GM06990 (cell line): ENCODE results near the gene CCSER1.

ENCODE experiments used
- DNase-seq: peaks from one replicate; pipeline ENCODE4 v3.0.0-alpha.2; 2011; ENCODE audit not compliant: insufficient read length; ENCODE audit errors: extremely low read depth
- H3K27me3 ChIP-seq: replicated peaks from 2 replicates; pipeline ENCODE4 v1.6.0; 2011; ENCODE audit warnings: low read length; ENCODE audit not compliant: control insufficient read depth, insufficient read depth
- H3K36me3 ChIP-seq: 2 replicates; pipeline ENCODE4 v1.5.1; 2011; ENCODE audit warnings: low read length; ENCODE audit not compliant: control insufficient read depth, insufficient read depth
- H3K4me3 ChIP-seq: replicated peaks from 2 replicates; pipeline ENCODE4 v1.5.1; 2011; ENCODE audit warnings: low read depth, mild to moderate bottlenecking, control low read depth, low read length
- CTCF ChIP-seq: IDR thresholded peaks from 2 replicates; pipeline ENCODE4 v1.5.1; 2011; ENCODE audit warnings: low read length, control low read depth, mild to moderate bottlenecking, inconsistent platforms; ENCODE audit not compliant: insufficient read depth, poor library complexity, severe bottlenecking

CCSER1 gene

GRCh38 chr4:90970021-90970420 lies 842.8 kb downstream of the CCSER1 start:
- TF ChIP-seq CTCF = no peak
- Histone ChIP-seq H3K27me3 (no peaks in the 10 kb centered on the region), H3K36me3 (no peaks in the 10 kb centered on the region), H3K4me3 (no peak overlapping the region)
- no peak for DNase-seq

- H3K36me3 ChIP-seq = no peaks in the 10 kb centered on the region
- no peaks in the 10 kb centered on the region for H3K27me3 ChIP-seq
- TF ChIP-seq CTCF = no peak
- no peak for DNase-seq
- H3K4me3 ChIP-seq = no peak overlapping the region
Observed at GRCh38 chr4:90977726-90978125, 850.5 kb downstream of the CCSER1 start.

GRCh38 chr4:90979556-90979955 lies 852.4 kb downstream of the CCSER1 start:
- Histone ChIP-seq H3K4me3 (no peak overlapping the region), H3K36me3 (no peaks in the 10 kb centered on the region), H3K27me3 (no peaks in the 10 kb centered on the region)
- DNase-seq = no peak
- no peak for TF ChIP-seq CTCF

- Histone ChIP-seq H3K27me3 (no peaks in the 10 kb centered on the region), H3K4me3 (no peak overlapping the region), H3K36me3 (no peaks in the 10 kb centered on the region)
- DNase-seq = no peak
- no peak for TF ChIP-seq CTCF
Observed at GRCh38 chr4:90982813-90983212, 855.6 kb downstream of the CCSER1 start.

- Histone ChIP-seq H3K4me3 (no peak overlapping the region), H3K36me3 (no peaks in the 10 kb centered on the region), H3K27me3 (no peaks in the 10 kb centered on the region)
- DNase-seq = no peak
- TF ChIP-seq CTCF = no peak
Observed at GRCh38 chr4:90990284-90990683, 863.1 kb downstream of the CCSER1 start.

GRCh38 chr4:90992213-90992612 lies 865.0 kb downstream of the CCSER1 start:
- no peak overlapping the region for H3K4me3 ChIP-seq
- H3K36me3 ChIP-seq = no peaks in the 10 kb centered on the region
- no peak for TF ChIP-seq CTCF
- DNase-seq = no peak
- H3K27me3 ChIP-seq = no peaks in the 10 kb centered on the region
